DOHH2 (cell line): ENCODE data around the gene NCDN.

Experiments used
- CTCF ChIP-seq: fragments of 200-600 bp; sonication (generic); IDR thresholded peaks from one replicate; pipeline ENCODE4 v1.5.1; 2014; ENCODE audit warnings: antibody characterized with exemption, mild to moderate bottlenecking, low read depth, low read length; ENCODE audit not compliant: poor library complexity, severe bottlenecking
- EZH2phosphoT487 ChIP-seq: fragments of 200-600 bp; sonication (generic); IDR thresholded peaks from 2 replicates; pipeline ENCODE4 v1.6.1; 2017; ENCODE audit warnings: borderline replicate concordance, mild to moderate bottlenecking, antibody characterized with exemption, low read length, moderate library complexity, mixed read lengths

GRCh38 chr1:35567947-35568558 lies 10.5 kb downstream of the NCDN start:
- TF ChIP-seq CTCF (no peak), EZH2phosphoT487 (no peak)
